ENCODE measurements around the gene QPCTL.

QPCTL gene

DNA sequence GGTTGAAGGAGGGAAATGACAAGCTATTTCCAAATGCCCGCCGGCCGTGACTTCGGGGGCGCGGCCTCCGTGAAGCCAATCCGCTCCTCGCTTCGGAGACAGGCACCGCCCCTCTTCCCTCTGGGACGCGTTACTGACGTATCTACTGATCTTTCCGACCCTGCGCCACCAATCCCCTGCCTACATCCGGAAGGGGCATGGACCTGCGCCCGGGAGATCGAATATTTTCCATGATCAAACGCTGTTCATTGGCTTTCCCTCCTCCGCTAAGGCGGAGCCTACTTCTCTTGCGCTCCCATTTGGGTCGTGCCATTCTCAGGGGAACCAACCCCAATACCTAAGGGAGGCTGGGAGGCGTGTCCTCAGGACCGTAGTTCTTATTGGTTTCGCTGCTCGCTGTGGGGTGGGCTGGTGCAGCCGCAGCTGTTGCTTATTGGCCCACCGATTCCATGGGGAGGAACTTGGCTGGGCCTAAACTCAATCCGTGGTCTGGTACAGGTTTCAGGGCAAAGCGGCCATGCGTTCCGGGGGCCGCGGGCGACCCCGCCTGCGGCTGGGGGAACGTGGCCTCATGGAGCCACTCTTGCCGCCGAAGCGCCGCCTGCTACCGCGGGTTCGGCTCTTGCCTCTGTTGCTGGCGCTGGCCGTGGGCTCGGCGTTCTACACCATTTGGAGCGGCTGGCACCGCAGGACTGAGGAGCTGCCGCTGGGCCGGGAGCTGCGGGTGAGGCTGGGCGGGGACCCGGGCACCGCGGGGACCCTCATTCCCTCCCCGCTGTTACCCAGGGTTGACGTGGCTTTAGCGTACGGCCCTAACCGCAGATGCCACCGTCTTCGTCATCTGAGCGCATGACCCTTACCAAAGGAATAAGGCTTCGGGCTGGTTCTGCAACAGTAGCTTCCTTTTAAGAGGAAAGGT lies at the start of gene QPCTL:
Gene QPCTL, plus strand, starts transcription at position 480 of the 919 bp plus-strand sequence. Its CDS starts 38 bp downstream, at position 518.
- peak; percentile 99 for DNase-seq (ENCODE audit: low read depth, low spot score)

DNA sequence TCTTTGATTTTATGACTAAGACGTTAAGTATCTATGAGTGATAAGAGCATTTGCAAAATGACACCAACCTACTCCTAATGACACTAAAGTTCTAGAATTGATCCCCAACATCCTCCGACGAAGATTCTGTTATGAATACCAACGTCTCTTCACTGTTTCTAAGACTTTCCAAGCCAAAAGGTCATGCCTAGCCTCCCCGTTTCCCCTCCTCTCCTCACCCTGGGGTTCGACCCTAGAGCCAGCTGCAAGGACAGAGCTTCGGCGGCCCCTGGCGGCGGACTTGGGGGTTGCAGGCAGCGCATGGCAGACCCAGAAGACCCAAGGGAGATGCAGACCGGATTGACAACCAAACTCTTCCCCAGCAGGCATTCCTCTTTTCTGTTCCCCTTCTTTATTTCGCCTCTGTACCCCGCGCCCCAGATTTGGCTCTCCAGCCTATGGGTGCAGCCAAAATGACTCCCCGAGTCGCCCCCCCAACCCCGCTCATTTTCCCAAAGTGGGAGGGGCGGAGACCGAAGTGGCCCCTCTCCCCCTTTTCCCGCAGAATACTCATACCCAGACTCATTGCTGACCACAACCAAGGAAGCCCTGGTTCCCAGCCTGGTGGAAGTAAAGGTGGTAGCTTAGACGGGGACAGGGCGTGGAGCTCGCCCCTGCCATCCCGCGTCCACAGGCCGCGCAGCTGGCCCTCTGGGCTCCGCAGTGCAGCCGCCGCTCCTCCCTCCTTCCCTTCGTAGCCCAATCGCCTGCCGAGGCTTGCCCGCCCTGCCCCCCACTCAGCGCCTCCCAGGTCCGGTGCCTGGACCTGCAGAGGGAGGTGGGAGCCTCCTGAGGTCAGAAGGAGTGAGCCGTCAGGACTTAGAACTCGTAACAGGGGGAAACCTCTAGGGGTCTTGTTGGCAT lies 49.2 kb upstream of the QPCTL start:
- no peak for DNase-seq (ENCODE audit: low read depth, low spot score)

DNA sequence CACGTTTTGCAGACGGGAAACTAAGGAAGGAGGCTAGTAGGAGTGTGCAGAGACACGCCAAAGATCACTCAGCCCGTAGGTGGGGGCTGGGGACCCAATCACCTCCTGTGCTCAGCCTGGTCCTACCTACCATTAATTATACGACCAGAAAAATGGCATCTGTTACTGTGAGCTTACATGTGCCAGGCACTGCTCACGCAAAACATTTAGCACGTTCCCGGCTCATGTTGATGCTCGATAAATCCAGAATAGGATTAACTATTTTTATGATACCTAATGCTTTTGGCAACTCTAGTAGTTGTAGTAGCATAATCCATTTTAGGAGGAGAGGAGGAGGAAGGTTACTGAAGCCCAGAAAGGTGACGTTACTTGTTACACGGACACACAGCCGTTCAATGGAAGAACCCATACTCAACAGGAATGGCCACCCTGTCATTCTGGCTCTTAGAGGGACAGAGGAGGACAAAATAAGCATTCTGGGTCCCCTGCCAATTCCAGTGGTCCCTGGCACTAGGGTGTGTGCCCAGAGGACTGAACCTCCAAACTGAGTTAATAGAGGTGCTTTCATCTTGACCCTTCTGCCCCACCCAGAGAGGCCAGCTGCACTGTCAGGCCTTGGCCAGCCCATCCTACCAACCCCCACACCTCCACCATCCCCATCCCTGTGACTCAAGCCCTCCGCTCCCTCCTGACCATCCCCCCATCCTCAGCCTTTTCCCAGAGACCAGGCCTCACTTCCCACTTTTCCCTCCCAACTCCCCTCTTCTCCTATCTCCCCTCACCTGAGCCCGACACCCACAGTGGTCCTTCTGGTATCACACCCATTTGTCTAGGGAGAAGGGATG lies 48.3 kb upstream of the QPCTL start:
- DNase-seq (ENCODE audit: low read depth, low spot score) = no peak

DNA sequence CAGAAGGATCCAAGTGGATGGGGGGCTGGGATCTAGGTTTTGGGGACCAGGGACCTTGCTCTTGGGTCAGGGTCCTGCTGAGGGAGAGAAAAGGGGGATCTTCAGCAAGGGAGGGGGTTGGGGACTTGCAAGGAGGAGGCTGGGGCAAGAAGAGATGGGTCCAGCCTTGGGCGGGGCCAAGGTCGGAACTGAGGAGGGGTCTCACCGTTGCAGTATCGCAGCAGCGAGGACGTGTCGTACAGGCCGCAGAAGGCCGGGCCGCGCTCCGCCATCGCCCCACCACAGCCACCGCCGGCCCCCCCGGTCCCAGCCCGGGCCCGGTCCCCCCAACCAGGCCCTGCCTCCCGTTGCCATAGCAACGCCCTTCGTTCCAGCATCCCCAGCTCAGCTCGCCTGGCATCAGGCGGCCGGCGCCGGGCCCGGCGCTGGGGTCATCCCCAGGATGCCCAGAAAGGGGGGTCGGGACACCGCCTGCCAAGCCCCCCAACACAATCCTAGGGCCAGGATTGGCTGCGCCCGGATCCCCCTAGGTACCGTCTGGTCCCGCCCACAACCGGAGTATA lies 47.3 kb upstream of the QPCTL start:
- DNase-seq (ENCODE audit: low read depth, low spot score) = no peak

DNA sequence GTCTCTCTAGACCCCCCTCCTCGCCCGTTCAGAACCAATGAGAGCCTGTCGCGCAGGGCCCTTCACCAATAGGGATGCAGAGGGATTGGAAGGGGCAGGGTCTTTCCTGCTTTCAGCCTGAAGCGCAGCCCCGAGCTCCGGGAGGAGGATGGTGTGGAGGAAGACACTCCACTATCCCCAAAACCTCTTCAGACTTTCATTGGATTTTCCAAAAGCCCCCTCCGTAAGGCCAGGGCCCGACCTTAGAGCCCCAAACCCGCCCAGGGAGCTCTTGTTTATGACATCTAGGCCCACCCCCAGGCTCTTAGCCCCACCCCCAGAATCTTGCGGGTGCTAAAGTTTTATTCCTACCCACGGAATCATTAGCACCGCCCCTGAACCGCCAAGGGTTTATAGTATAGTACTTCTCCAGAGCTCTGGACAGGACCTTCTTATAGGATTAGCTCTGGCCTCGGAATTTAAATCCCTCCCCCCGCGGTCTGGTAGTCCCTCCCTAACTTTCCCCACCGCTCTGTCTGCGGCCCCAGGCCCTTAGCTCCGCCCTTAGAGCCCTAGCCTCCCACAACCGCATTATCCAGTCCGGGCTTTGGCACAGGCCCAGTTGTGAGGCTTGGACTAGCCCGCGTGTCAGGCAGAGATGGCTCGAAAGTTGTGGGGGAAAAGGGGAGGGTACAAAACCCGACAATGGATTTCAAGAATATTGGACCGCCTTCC lies 46.7 kb upstream of the QPCTL start:
- DNase-seq (ENCODE audit: low read depth, low spot score) = peak; percentile 85

DNA sequence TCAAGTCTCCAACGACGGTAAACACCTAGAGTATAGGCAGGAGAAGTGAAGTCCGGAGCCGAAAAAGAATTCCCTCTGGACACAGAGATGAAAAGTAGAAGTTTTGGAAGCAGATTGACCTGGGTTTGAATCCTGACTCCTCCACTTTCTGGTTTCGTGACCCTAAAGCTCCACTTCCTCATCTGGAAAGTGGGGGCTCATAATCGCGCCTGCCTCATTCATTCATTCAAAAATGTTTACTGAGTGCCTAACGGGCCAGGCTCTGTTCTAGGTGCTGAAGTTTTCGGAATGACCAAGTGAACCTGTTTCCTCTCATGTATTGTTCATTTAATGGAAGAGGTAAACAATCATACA lies 46.1 kb upstream of the QPCTL start:
- no peak for DNase-seq (ENCODE audit: low read depth, low spot score)

DNA sequence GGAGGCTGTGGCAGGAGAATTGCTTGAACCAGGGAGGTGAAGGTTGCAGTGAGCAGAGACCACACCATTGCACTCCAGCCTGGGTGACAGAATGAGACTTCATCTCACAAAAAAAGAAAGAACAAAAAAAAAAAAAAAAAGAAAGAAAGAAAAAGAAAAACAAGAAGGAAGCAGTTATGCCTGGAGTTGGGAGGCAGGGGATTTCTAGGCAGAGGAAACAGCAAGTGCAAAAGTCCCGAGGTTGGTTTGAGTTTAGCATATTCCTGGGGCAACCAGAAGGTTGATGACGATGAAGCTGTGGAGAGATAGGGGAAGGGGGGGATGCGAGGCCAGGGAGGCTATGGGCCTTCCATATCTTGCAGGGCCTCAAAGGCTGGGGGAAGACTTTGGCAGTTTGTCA lies 41.7 kb upstream of the QPCTL start:
- no peak for DNase-seq (ENCODE audit: low read depth, low spot score)

DNA sequence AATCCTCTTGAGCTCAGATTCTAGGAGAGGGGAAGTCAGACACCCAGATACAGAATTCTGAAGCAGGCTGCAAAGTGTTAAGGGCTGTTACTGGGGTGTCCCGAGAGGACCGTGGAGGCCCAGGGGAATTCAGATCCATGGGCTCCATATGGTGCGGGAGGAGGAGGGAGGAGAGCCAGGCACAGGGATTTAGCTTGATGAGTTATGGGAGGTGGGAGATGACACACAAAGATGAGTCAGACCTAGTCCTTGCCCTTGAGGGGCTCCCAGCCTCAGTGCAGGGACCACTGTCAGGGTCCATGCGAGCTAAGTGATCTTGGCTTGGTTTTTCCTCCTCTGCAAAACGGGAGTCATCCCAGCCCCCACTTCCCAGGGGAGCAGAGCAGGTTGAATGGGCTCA lies 38.8 kb upstream of the QPCTL start:
- no peak for DNase-seq (ENCODE audit: low read depth, low spot score)

DNA sequence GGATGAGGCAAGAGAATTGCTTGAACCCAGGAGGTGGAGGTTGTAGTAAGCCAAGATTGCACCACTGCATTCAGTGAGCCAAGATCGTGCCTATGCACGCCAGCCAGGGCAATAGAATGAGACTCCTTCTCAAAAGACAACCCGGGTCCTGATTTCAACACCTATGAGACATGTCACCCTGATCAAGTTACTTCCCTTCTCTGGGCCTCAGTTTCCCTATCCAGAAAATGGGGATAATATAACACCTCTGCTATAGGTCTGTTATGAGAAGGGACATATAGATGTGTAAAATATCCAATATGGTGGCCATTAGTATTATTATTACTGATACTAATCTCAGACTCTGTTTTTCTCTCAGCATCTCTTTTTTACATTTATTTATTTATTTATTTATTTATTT lies 37.4 kb upstream of the QPCTL start:
- DNase-seq (ENCODE audit: low read depth, low spot score) = no peak

DNA sequence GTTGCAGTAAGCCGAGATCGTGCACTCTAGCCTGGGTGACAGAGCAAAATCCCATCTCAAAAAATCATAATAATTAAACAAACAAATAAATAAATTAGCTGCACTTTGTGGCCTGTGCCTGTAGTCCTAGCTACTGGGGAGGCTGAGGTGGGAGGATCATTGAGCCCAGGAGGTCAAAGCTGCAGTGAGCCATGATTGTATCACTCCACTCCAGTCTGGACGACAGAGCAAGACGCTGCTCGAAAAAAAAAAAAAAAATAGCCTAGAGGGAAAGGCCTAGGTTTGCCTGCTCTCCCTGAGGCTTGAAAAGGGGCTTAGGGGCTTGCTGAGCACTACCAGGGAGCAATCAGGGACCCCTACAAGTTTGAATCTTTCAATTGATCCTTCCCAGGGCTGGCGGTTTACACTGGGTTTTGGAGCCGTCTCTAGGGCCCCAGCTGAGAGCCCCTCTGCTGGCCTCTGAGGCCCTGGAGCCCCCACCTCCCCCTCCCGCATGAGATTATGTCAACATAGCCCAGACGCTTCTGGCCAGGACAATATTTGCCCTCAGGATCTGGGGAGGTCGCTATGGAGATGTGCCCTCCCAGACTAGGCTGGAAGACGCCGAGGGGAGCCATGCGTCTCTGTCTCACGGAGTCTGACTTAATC lies 34.8 kb upstream of the QPCTL start:
- DNase-seq (ENCODE audit: low read depth, low spot score) = no peak

DNA sequence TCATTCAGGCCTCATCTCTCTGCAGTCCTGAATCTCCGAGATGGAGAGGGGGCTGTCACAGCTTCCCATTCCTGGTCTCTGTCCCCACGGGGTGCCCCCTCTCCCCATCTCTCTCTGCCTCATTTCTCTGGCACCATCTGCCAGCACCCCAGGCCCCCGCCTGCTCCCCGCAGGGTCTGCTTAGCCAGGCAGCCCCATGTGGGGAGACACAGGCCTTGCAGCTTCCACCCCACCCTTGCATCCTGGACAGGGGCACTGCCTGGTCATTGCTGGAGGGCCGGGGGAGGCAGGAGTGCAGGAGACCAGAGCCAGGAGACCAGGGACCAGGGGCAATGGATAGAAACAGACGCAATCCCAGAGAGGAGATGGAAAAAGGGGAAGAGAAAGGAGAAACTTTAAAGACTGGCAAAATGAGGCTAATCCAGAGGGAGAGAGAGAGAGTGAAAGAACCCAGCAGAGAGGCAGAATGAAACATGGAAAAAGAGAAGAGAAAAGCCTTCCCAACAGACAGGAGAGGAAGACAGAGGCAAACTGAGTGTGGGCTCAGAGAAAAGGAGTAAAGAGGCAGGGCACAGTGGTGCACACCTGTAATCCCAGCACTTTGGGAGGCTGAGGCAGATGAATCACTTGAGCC lies 33.3 kb upstream of the QPCTL start:
- DNase-seq (ENCODE audit: low read depth, low spot score) = no peak

DNA sequence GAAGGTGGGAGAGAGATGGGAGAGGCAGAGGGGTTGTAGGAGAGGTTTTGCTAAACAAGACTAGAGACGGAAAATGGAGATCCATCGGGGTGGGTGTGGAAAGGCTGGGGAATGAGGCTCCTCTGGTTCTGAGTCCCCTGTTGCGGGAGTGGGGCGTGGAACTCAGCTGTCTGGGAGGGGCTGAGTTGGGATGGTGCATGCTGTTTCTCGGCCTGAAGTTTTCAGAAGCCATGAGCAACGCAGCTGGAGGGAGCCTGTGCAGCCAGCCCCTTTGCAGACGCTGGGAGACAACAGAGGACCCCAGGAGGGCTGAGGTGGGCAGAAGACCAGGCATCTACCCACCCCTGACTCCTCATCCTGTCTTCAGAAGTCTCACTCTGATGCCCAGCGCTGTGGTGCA lies 31.8 kb upstream of the QPCTL start:
- no peak for DNase-seq (ENCODE audit: low read depth, low spot score)

DNA sequence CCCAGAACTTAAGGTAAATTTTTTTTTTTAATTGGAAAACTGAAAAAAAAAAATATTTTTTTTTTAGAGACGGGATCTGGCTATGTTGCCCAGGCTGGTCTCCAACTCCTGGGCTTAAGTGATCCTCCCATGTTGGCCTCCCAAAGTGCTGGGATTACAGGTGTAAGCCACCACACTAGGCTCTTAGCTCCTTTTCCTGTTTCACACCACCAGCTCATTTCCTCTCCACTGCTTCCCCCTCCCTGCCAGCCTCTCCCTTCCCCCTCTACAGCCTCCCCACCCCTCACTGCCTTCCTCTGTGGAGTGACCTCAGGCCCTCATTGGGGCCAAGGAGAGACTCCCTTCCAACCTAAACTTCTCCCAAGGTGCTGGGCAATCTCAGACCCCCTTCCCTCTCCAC lies 28.7 kb upstream of the QPCTL start:
- no peak for DNase-seq (ENCODE audit: low read depth, low spot score)

DNA sequence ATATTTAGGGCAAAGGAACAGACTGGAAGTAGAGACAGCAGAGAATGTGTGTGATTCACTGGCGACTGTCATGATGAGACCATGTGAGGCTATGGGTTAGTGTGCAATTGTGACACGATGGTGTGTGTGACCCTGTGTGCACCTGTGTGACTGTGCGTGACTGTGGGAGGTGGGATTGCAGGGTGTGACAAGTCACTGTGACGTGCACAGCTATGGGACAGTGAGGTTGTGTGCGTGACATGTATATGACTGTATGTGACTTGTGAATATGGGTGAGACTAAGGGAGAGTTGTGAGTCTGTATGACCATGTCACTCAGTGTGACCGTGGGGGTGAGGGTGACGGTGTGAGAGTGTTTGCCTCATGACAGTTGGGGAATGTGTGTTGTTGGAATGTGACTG lies 27.9 kb upstream of the QPCTL start:
- DNase-seq (ENCODE audit: low read depth, low spot score) = no peak

DNA sequence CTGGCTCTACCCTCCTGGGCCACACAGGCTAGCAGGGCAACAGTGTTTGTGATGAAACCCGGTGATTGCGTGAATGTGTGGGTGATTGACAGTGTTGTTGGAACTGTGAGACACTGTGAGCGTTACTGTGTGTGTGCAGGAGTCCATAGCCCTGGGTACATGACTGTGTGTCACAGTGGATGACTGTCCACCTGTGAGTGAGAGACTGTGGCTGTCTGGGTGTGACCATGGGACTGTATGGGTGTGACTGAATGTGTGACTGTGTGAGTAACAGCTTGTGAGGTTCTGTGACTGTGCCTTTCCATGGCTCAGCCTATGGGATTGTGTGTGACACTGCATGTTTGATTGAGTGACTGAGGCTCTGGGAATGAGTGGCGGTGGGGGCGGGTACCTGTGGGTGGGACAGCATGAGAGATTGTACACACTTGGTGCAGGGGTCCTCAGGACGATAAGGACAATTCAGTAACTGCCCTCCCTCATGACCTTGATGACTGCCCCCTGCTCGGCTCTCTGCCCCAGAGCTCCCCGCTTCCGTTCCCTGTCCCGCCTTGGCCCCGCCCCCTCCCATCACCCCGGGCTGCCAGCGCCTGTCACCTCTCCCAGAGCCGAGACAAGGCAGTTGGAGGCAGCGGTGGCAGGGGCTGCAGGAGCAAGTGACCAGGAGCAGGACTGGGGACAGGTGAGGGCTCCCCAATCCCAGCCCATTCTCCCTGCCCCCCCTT lies 24.7 kb upstream of the QPCTL start, which contains the start of gene GIPR:
Gene GIPR, plus strand, starts transcription at position 602 of the 722 bp plus-strand sequence. CDS start 1,300 bp downstream, outside the sequence.
- DNase-seq (ENCODE audit: low read depth, low spot score) = no peak

DNA sequence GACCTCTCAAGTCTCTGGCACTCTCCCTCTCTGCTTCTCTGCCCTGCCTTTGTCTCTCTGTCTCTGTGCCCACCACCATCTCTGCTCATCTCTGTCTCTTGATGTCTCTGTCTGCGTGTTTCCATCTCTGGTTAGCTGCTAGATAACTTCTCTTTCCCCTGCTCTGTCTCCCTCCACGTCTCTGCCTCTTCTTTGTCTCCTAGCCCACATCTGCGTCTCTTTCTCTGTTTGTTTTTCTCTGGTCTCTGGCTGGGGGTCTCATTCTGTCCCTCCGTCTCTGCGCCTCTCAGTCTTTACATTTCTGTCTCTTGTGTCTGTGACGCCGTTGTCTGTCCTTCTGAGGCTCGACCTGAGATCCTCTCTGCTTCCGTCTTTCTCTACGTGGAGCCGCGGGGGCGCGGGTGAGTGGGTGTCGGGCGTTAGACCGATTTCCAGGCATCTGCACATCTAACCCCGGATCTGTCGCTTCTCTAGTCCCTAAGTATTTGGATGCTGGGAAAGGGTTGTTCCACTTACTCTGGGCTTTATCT lies 24.1 kb upstream of the QPCTL start:
- no peak for DNase-seq (ENCODE audit: low read depth, low spot score)

DNA sequence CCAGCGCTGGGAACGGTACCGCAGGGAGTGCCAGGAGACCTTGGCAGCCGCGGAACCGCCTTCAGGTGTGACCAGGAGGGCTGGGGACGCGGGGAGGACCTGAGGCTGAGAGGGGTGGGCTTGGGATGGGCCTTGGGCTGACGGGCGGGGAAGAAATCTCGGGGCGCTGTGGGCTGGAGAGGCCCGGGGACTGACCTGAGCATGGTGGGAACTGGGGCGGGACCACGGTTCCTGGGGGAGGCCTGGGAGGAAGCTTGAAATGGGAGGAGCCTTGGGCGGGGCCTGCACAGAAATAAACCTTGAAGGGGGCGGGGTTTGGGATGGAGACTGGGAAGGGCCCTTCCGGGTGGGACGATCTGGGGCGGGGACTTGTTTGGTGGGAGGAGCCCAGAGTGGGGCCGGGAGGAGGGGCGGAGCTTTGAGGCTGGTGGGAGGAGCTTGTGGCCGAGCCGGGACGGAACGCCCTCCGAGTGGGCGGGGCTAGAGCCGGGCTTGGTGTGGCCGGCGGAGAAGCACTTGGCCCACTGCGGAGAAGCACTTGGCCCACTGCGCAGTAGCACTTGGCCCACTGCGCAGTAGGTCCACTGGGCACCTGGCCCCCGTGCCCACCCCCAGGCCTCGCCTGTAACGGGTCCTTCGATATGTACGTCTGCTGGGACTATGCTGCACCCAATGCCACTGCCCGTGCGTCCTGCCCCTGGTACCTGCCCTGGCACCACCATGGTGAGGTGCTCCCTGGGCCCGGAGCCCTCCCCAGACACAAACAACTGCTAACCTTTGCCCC lies 21.6 kb upstream of the QPCTL start:
- DNase-seq (ENCODE audit: low read depth, low spot score) = no peak

DNA sequence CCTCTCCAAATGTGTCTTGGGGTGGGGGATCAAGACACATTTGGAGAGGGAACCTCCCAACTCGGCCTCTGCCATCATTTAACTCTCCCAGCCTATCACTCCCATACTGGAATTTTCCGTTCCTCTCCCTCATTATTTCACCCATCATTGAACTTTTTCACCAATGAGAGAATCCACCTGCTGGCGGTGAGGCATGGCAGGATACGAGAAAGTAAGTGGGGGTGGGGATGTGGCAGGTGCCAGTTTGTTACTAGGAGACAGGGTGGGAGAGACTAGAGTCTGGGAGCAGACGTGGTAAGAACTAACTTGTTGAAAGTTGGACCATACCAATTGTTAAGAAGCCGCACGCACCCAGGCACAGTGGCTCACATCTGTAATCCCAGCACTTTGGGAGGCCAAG lies 17.5 kb upstream of the QPCTL start:
- no peak for DNase-seq (ENCODE audit: low read depth, low spot score)

Data from iPS DF 19.7 (cell line).